GM23338 (cell line): Measurements from ENCODE around the gene NRIP1. TPM values are rescaled to one million over a fixed set of nuclear protein-coding genes. Genes with fewer than 3 reads are reported as not detected.

Experiments
- ATAC-seq: fragments of 200-7000 bp; cut with Tn5 transposase; 3 replicates; pipeline ENCODE4 v1.9.1; 2020
- DNase-seq: peaks from one replicate; pipeline ENCODE4 v3.0.0-alpha.2; 2015; ENCODE audit warnings: low spot score
- H2AFZ ChIP-seq: fragments of 200-600 bp; sonication (generic); 2 replicates; pipeline ENCODE4 v1.8.0; 2016; ENCODE audit warnings: antibody characterized with exemption, mild to moderate bottlenecking, moderate library complexity
- H3F3A ChIP-seq: fragments of 200-600 bp; sonication (generic); replicated peaks from 2 replicates; pipeline ENCODE4 v1.8.0; 2017; ENCODE audit warnings: antibody characterized with exemption, mixed run types, low read depth
- H3K27ac ChIP-seq: fragments of 200-600 bp; sonication (generic); 2 replicates; pipeline ENCODE4 v1.6.1; 2016; ENCODE audit warnings: low read depth
- H3K27me3 ChIP-seq: fragments of 200-600 bp; sonication (generic); 2 replicates; pipeline ENCODE4 v1.8.0; 2016; ENCODE audit warnings: mild to moderate bottlenecking, mixed run types, moderate library complexity; ENCODE audit not compliant: insufficient read depth
- H3K36me3 ChIP-seq: fragments of 200-600 bp; sonication (generic); 2 replicates; pipeline ENCODE4 v1.8.0; 2016; ENCODE audit warnings: mild to moderate bottlenecking; ENCODE audit not compliant: insufficient read depth
- H3K4me1 ChIP-seq: fragments of 200-600 bp; sonication (generic); 2 replicates; pipeline ENCODE4 v1.8.0; 2016; ENCODE audit warnings: mild to moderate bottlenecking, moderate library complexity; ENCODE audit not compliant: insufficient read depth
- H3K4me2 ChIP-seq: fragments of 200-600 bp; sonication (generic); 2 replicates; pipeline ENCODE4 v1.7.1; 2017; ENCODE audit warnings: mixed run types
- H3K4me3 ChIP-seq: fragments of 200-600 bp; sonication (generic); 2 replicates; pipeline ENCODE4 v1.6.1; 2016; ENCODE audit warnings: mixed run types
- H3K79me2 ChIP-seq: fragments of 200-600 bp; sonication (generic); replicated peaks from 2 replicates; pipeline ENCODE4 v1.8.0; 2017; ENCODE audit warnings: mild to moderate bottlenecking; ENCODE audit not compliant: insufficient read depth
- H3K9me2 ChIP-seq: fragments of 200-600 bp; sonication (generic); 2 replicates; pipeline ENCODE4 v1.8.0; 2017; ENCODE audit not compliant: insufficient read depth
- H4K20me1 ChIP-seq: fragments of 200-600 bp; sonication (generic); replicated peaks from 2 replicates; pipeline ENCODE4 v1.8.0; 2017; ENCODE audit warnings: mild to moderate bottlenecking; ENCODE audit not compliant: insufficient read depth
- H3K27ac Mint-ChIP-seq: 2 replicates; pipeline ENCODE4 v1.8.0; 2020; ENCODE audit warnings: inconsistent platforms, mild to moderate bottlenecking, moderate library complexity, mixed read lengths
- H3K27me3 Mint-ChIP-seq: 3 replicates; pipeline ENCODE4 v1.8.0; 2022; ENCODE audit warnings: low read depth, mild to moderate bottlenecking, moderate library complexity, mixed read lengths, inconsistent platforms; ENCODE audit not compliant: insufficient read depth, poor library complexity
- H3K36me3 Mint-ChIP-seq: 3 replicates; pipeline ENCODE4 v1.8.0; 2021; ENCODE audit warnings: low read depth, mild to moderate bottlenecking, inconsistent platforms, moderate library complexity, mixed read lengths
- H3K4me1 Mint-ChIP-seq: 3 replicates; pipeline ENCODE4 v1.8.0; 2020; ENCODE audit warnings: mild to moderate bottlenecking, inconsistent platforms, mixed read lengths
- H3K4me3 Mint-ChIP-seq: 3 replicates; pipeline ENCODE4 v1.8.0; 2021; ENCODE audit warnings: moderate library complexity, mild to moderate bottlenecking, inconsistent platforms, mixed read lengths
- H3K9me3 Mint-ChIP-seq: 3 replicates; pipeline ENCODE4 v1.8.0; 2020; ENCODE audit warnings: moderate library complexity, mild to moderate bottlenecking, inconsistent platforms, mixed read lengths
- CREB1 ChIP-seq: fragments of 250-450 bp; sonication (Bioruptor Pico); IDR thresholded peaks from 2 replicates; pipeline ENCODE4 v1.5.0; 2020; ENCODE audit warnings: low read depth, mild to moderate bottlenecking, moderate library complexity
- CTCF ChIP-seq, 2 experiments: fragments of 200-600 bp in 1 of 2; sonication (generic) in 1 of 2; conservative IDR thresholded peaks; 2 replicates each; pipeline versions ENCODE4 v1.5.1 to v1.6.1; 2016 to 2017; ENCODE audit warnings: antibody characterized with exemption in 2 of 2, low read depth in 2 of 2, mild to moderate bottlenecking in 2 of 2, moderate library complexity in 1 of 2
- EZH2 ChIP-seq: fragments of 200-600 bp; sonication (generic); IDR thresholded peaks from one replicate; pipeline ENCODE4 v1.8.0; 2017; ENCODE audit warnings: antibody characterized with exemption, mild to moderate bottlenecking, low read depth; ENCODE audit not compliant: unreplicated experiment
- EZH2phosphoT487 ChIP-seq: fragments of 200-600 bp; sonication (generic); IDR thresholded peaks from one replicate; pipeline ENCODE4 v1.8.1; 2018; ENCODE audit warnings: antibody characterized with exemption; ENCODE audit not compliant: unreplicated experiment
- JUNB ChIP-seq: IDR thresholded peaks from one replicate; pipeline ENCODE4 v1.6.1; 2016; ENCODE audit warnings: antibody characterized with exemption; ENCODE audit not compliant: unreplicated experiment
- NANOG ChIP-seq: IDR thresholded peaks from 2 replicates; pipeline ENCODE4 v1.6.1; 2016; ENCODE audit warnings: antibody characterized with exemption, borderline replicate concordance
- POLR2AphosphoS5 ChIP-seq: IDR thresholded peaks from 2 replicates; pipeline ENCODE4 v1.6.1; 2016; ENCODE audit warnings: antibody characterized with exemption, low read depth
- REST ChIP-seq: IDR thresholded peaks from one replicate; pipeline ENCODE4 v1.6.1; 2018; ENCODE audit warnings: antibody characterized with exemption; ENCODE audit not compliant: unreplicated experiment
- STAT1 ChIP-seq: IDR thresholded peaks from one replicate; pipeline ENCODE4 v1.6.1; 2016; ENCODE audit warnings: antibody characterized with exemption; ENCODE audit not compliant: unreplicated experiment
- ZNF331 ChIP-seq: fragments of 250-450 bp; sonication (Bioruptor Pico); IDR thresholded peaks from 2 replicates; pipeline ENCODE4 v1.5.0; 2020; ENCODE audit warnings: low read depth, mild to moderate bottlenecking, moderate library complexity
- polyA plus RNA-seq: library from polyadenylated mRNA; unstranded; fragments of >200 nt; fragmentation: Nextera tagmentation; extraction: Ambion mirVana; gene quantifications from 2 replicates; pipeline ENCODE4 v1.2.1, GENCODE V29; 2016
- total RNA-seq: library from RNA; depleted of rRNA; stranded (reverse); fragments of >200 nt; shearing (Covaris generic); gene quantifications from 2 replicates; pipeline ENCODE4 v1.2.3, GENCODE V29; 2014

NRIP1 gene
- total and polyA plus RNA-seq, 2 experiments from 2014 or later = 3.0 to 9.0 TPM

DNA sequence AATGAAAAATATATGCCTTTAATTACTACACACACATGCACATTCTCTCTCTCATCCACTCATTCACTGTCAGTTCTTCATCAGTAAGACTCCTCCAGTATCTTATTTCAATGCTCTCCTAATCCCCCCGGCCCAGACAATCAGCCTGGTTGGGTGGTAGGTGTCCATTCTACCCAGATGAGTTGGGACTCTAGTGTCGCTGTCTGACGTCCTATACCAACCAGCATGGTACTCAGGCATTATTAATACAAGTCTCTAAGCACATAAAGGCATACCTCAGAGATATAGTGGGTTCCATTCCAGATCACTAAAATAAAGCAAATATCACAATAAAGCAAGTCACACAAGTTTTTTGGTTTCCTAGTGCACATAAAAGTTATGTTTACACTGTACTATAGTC is 19.8 kb downstream of the NRIP1 start:
- Mint-ChIP-seq H3K4me1 (peaks cover 7% of the 10 kb centered on the region), H3K27ac (no peak overlapping the region), H3K36me3 (peaks cover 13% of the 10 kb centered on the region; the same call in 2 of the 3 replicates), H3K9me3 (no peaks in the 10 kb centered on the region), H3K27me3 (peaks cover 2% of the 10 kb centered on the region), H3K4me3 (no peak overlapping the region)
- no peaks in the 10 kb centered on the region for H3K36me3 ChIP-seq
- no peak overlapping the region for H3K4me3 ChIP-seq
- TF ChIP-seq JUNB (no peak), CTCF (conservative IDR thresholded peaks at IDR 0.05; ENCODE audit: low read depth in 2 of 2) (no peak), CREB1 (no peak), STAT1 (no peak), EZH2 (no peak), ZNF331 (CRISPR knock-in tag) (no peak)
- peaks cover 4% of the 10 kb centered on the region for H3K4me1 ChIP-seq
- no peaks in the 10 kb centered on the region for H4K20me1 ChIP-seq
- no peak overlapping the region for H3K4me2 ChIP-seq
- peaks cover 53% of the 10 kb centered on the region for H3K79me2 ChIP-seq
- H3K27ac ChIP-seq = no peak overlapping the region
- no peak for ATAC-seq
- no peaks in the 10 kb centered on the region for H3F3A ChIP-seq
- no peaks in the 10 kb centered on the region for H3K27me3 ChIP-seq
- H2AFZ ChIP-seq = no peak overlapping the region
- H3K9me2 ChIP-seq = 0 out of 2 replicates have a peak, but pooled peaks cover 3% of the 10 kb centered on the region
- DNase-seq = no peak

DNA sequence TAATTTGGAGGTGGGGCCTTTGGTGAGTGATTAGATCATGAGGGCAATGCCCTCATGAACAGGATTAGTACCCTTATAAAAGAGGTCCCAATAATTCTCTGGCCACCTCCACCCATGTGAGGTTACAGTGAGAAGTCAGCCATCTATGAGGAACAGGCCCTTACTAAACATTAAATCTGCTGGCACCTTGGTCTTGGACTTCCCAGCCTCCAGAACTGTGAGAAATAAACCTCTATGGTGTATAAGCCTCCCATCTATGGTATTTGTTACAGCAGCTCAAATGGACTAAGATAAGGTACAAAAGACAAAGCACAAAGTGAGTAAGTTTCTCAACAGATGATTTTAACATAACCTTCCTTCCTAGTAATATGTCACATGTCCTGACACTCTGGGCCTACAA is 22.3 kb downstream of the NRIP1 start:
- Histone ChIP-seq H2AFZ (no peak overlapping the region), H3K4me3 (no peak overlapping the region), H3K9me2 (0 out of 2 replicates have a peak, but pooled peaks cover 3% of the 10 kb centered on the region), H3F3A (no peaks in the 10 kb centered on the region), H3K36me3 (no peaks in the 10 kb centered on the region), H3K4me1 (no peaks in the 10 kb centered on the region), H3K27ac (no peak overlapping the region), H3K4me2 (no peak overlapping the region), H3K79me2 (peaks cover 28% of the 10 kb centered on the region), H4K20me1 (no peaks in the 10 kb centered on the region), H3K27me3 (no peaks in the 10 kb centered on the region)
- no peaks in the 10 kb centered on the region for H3K4me1 Mint-ChIP-seq
- H3K9me3 Mint-ChIP-seq = no peaks in the 10 kb centered on the region
- H3K27me3 Mint-ChIP-seq = peaks cover 2% of the 10 kb centered on the region
- peaks cover 13% of the 10 kb centered on the region; the same call in 2 of the 3 replicates for H3K36me3 Mint-ChIP-seq
- no peak overlapping the region for H3K27ac Mint-ChIP-seq
- no peak for ATAC-seq
- DNase-seq = no peak
- H3K4me3 Mint-ChIP-seq = no peak overlapping the region
- TF ChIP-seq CTCF (conservative IDR thresholded peaks at IDR 0.05; ENCODE audit: low read depth in 2 of 2) = no peak
- no peak for TF ChIP-seq EZH2
- no peak for TF ChIP-seq REST
- no peak for TF ChIP-seq EZH2phosphoT487
- no peak for TF ChIP-seq POLR2AphosphoS5
- no peak for TF ChIP-seq JUNB
- no peak for TF ChIP-seq NANOG
- no peak for TF ChIP-seq ZNF331 (CRISPR knock-in tag)
